H1 (cell line): ENCODE results near the gene LAMA3. TPM values are rescaled to one million over a fixed set of nuclear protein-coding genes. Genes with fewer than 3 reads are reported as not detected.

Source experiments
- CTCF ChIA-PET: fragments of 300-600 bp; sonication (Branson Sonifier 250); formaldehyde crosslinking; loops from one replicate; lab custom pipeline; 2021; ENCODE audit not compliant: partially characterized antibody; lab: Charles Lee
- POLR2A ChIA-PET: fragments of 300-600 bp; sonication (Branson Sonifier 250); formaldehyde crosslinking; loops from one replicate; lab custom pipeline; 2021; ENCODE audit warnings: inconsistent platforms; ENCODE audit not compliant: partially characterized antibody; lab: Charles Lee
- DNase-seq, 2 experiments: peaks; one replicate each; pipeline versions ENCODE4 v3.0.0 to v3.0.0-alpha.2; 2010 to 2022; ENCODE audit warnings: low spot score in 2 of 2, low read depth in 1 of 2, mixed read lengths in 1 of 2
- FAIRE-seq: peaks from 2 replicates; lab custom pipeline; 2011; peaks lifted over from hg19 to GRCh38; lab: Jason Lieb, UNC
- H2AFZ ChIP-seq: 2 replicates; pipeline ENCODE4 v1.8.1; 2012; ENCODE audit warnings: low read length, inconsistent platforms
- H2AK5ac ChIP-seq: 2 replicates; pipeline ENCODE4 v1.6.1; 2013; ENCODE audit warnings: low read depth, low read length
- H2BK120ac ChIP-seq: replicated peaks from 2 replicates; pipeline ENCODE3; 2013; ENCODE audit warnings: low read depth, low read length, inconsistent platforms
- H2BK12ac ChIP-seq: 2 replicates; pipeline ENCODE4 v1.6.1; 2013; ENCODE audit warnings: low read depth, low read length
- H2BK15ac ChIP-seq: 2 replicates; pipeline ENCODE4 v1.6.1; 2013; ENCODE audit warnings: low read length
- H2BK20ac ChIP-seq: 2 replicates; pipeline ENCODE4 v1.6.1; 2013; ENCODE audit warnings: low read length
- H2BK5ac ChIP-seq: 2 replicates; pipeline ENCODE4 v1.6.1; 2013; ENCODE audit warnings: low read depth, low read length
- H3K14ac ChIP-seq: 2 replicates; pipeline ENCODE4 v1.6.1; 2013; ENCODE audit warnings: inconsistent platforms; ENCODE audit not compliant: insufficient read length
- H3K18ac ChIP-seq: 2 replicates; pipeline ENCODE4 v1.6.1; 2013; ENCODE audit warnings: low read length; ENCODE audit errors: extremely low read depth
- H3K23ac ChIP-seq: 2 replicates; pipeline ENCODE4 v1.6.1; 2013; ENCODE audit warnings: inconsistent platforms; ENCODE audit not compliant: insufficient read length
- H3K23me2 ChIP-seq: 2 replicates; pipeline ENCODE4 v1.6.1; 2013; ENCODE audit warnings: low read depth, low read length
- H3K27ac ChIP-seq: 2 replicates; pipeline ENCODE4 v1.6.1; 2011; ENCODE audit warnings: low read depth, low read length, inconsistent platforms
- H3K27me3 ChIP-seq, 4 experiments: replicated peaks in 1 of 4; 1 replicate in 1 of 4; 2 replicates in 3 of 4; pipeline versions ENCODE4 v1.6.1 to v1.8.1; 2011 to 2013; ENCODE audit warnings: low read length in 3 of 4, mild to moderate bottlenecking in 3 of 4, inconsistent platforms in 2 of 4, mixed read lengths in 2 of 4, moderate library complexity in 1 of 4; ENCODE audit not compliant: control insufficient read depth in 3 of 4, insufficient read depth in 3 of 4; ENCODE audit errors: extremely low read depth in 1 of 4
- H3K36me3 ChIP-seq, 4 experiments: 2 replicates each; pipeline versions ENCODE4 v1.6.1 to v1.8.1; 2011 to 2013; ENCODE audit warnings: mild to moderate bottlenecking in 4 of 4, low read length in 3 of 4, moderate library complexity in 2 of 4, control low read depth in 1 of 4, inconsistent platforms in 1 of 4; ENCODE audit not compliant: insufficient read depth in 4 of 4, control insufficient read depth in 2 of 4
- H3K4ac ChIP-seq: replicated peaks from 2 replicates; pipeline ENCODE3; 2013; ENCODE audit warnings: low read length, low read depth, mixed read lengths, inconsistent platforms; ENCODE audit not compliant: insufficient read length
- H3K4me1 ChIP-seq, 4 experiments: replicated peaks in 1 of 4; 1 replicate in 1 of 4; 2 replicates in 3 of 4; pipeline versions ENCODE4 v1.6.1 to v1.8.1; 2011 to 2013; ENCODE audit warnings: low read length in 3 of 4, inconsistent platforms in 2 of 4, mixed read lengths in 1 of 4; ENCODE audit not compliant: insufficient read depth in 4 of 4, control insufficient read depth in 3 of 4
- H3K4me2 ChIP-seq, 2 experiments: 2 replicates each; pipeline versions ENCODE4 v1.6.1 to v1.8.1; 2011 to 2013; ENCODE audit warnings: low read depth in 2 of 2, low read length in 2 of 2, control low read depth in 1 of 2, inconsistent platforms in 1 of 2, mild to moderate bottlenecking in 1 of 2; ENCODE audit not compliant: insufficient read depth in 1 of 2
- H3K4me3 ChIP-seq, 4 experiments: fragments of 200-600, 300-600 bp in 1 of 4; sonication (generic), shearing (Covaris generic), sonication (Bioruptor Twin) in 1 of 4; 2 replicates each; pipeline versions ENCODE4 v1.5.1 to v1.8.1; 2011 to 2016; ENCODE audit warnings: low read length in 4 of 4, low read depth in 3 of 4, control low read depth in 2 of 4, inconsistent platforms in 2 of 4, mild to moderate bottlenecking in 2 of 4, mixed read lengths in 1 of 4, moderate library complexity in 1 of 4; ENCODE audit not compliant: insufficient read depth in 2 of 4; ENCODE audit errors: extremely low read depth in 1 of 4
- H3K56ac ChIP-seq: replicated peaks from 2 replicates; pipeline ENCODE3; 2013; ENCODE audit warnings: low read depth, mild to moderate bottlenecking, mixed read lengths, low read length, inconsistent platforms; ENCODE audit not compliant: insufficient read length
- H3K79me1 ChIP-seq: 2 replicates; pipeline ENCODE4 v1.6.1; 2013; ENCODE audit warnings: low read depth, low read length, control low read depth
- H3K79me2 ChIP-seq, 2 experiments: 2 replicates each; pipeline versions ENCODE4 v1.6.1 to v1.8.1; 2012 to 2013; ENCODE audit warnings: low read length in 2 of 2, mild to moderate bottlenecking in 2 of 2, inconsistent platforms in 1 of 2; ENCODE audit not compliant: insufficient read depth in 2 of 2, control insufficient read depth in 1 of 2
- H3K9ac ChIP-seq, 4 experiments: replicated peaks in 1 of 4; 1 replicate in 1 of 4; 2 replicates in 3 of 4; pipeline versions ENCODE4 v1.6.1 to v1.8.1; 2011 to 2013; ENCODE audit warnings: low read depth in 3 of 4, low read length in 3 of 4, control low read depth in 2 of 4, mild to moderate bottlenecking in 2 of 4, moderate library complexity in 2 of 4, inconsistent platforms in 1 of 4; ENCODE audit errors: extremely low read depth in 1 of 4
- H3K9me3 ChIP-seq, 2 experiments: 2 replicates each; pipeline versions ENCODE4 v1.6.1 to v1.8.1; 2012 to 2013; ENCODE audit warnings: mild to moderate bottlenecking in 2 of 2, moderate library complexity in 2 of 2, control low read depth in 1 of 2, inconsistent platforms in 1 of 2, low read depth in 1 of 2, low read length in 1 of 2, mixed read lengths in 1 of 2; ENCODE audit not compliant: insufficient read depth in 2 of 2
- H4K20me1 ChIP-seq, 2 experiments: replicated peaks in 1 of 2; 2 replicates each; pipeline versions ENCODE3 to v1.8.1; 2011 to 2013; ENCODE audit warnings: inconsistent platforms in 2 of 2, low read length in 2 of 2, mild to moderate bottlenecking in 1 of 2; ENCODE audit not compliant: insufficient read depth in 2 of 2, control insufficient read depth in 1 of 2
- H4K5ac ChIP-seq: 2 replicates; pipeline ENCODE4 v1.6.1; 2013; ENCODE audit warnings: low read length, low read depth, mixed read lengths, inconsistent platforms; ENCODE audit not compliant: insufficient read length
- H4K8ac ChIP-seq: 2 replicates; pipeline ENCODE4 v1.8.0; 2013; ENCODE audit warnings: mild to moderate bottlenecking, moderate library complexity, low read length, inconsistent platforms; ENCODE audit not compliant: insufficient read depth; ENCODE audit errors: extremely low read depth
- H4K91ac ChIP-seq: replicated peaks from 2 replicates; pipeline ENCODE3; 2013; ENCODE audit warnings: low read length, mixed read lengths, inconsistent platforms; ENCODE audit not compliant: insufficient read length
- CTBP2 ChIP-seq: IDR thresholded peaks from 2 replicates; pipeline ENCODE4 v1.7.0; 2011; ENCODE audit warnings: borderline replicate concordance, mild to moderate bottlenecking, moderate library complexity, mixed read lengths, low read length; ENCODE audit not compliant: insufficient read depth, insufficient read length
- EGR1 ChIP-seq: IDR thresholded peaks from 2 replicates; pipeline ENCODE4 v1.6.1; 2011; ENCODE audit warnings: low read depth, low read length, borderline replicate concordance
- EZH2 ChIP-seq: fragments of 200-600 bp; sonication (generic); IDR thresholded peaks from 2 replicates; pipeline ENCODE4 v1.7.1; 2012; ENCODE audit warnings: low read depth, mild to moderate bottlenecking, moderate library complexity, low read length, inconsistent platforms; ENCODE audit not compliant: severe bottlenecking
- GTF2F1 ChIP-seq: IDR thresholded peaks from 2 replicates; pipeline ENCODE4 v1.6.1; 2012; ENCODE audit warnings: low read depth, low read length, improper control_type of control experiment, borderline replicate concordance
- KDM1A ChIP-seq: fragments of 200-600, 300-600 bp; sonication (generic); IDR thresholded peaks from 2 replicates; pipeline ENCODE4 v1.7.1; 2016; ENCODE audit warnings: mild to moderate bottlenecking, low read length, borderline replicate concordance
- PHF8 ChIP-seq: fragments of 200-600 bp; sonication (generic); conservative IDR thresholded peaks from 2 replicates; pipeline ENCODE4 v1.7.1; 2012; ENCODE audit warnings: low read depth, mild to moderate bottlenecking, inconsistent platforms, low read length, moderate library complexity
- POLR2A ChIP-seq, 2 experiments: IDR thresholded peaks; 1 replicate in 1 of 2; 2 replicates in 1 of 2; pipeline ENCODE4 v1.6.1; 2011; ENCODE audit warnings: low read depth in 2 of 2, low read length in 2 of 2, mild to moderate bottlenecking in 2 of 2; ENCODE audit errors: control extremely low read depth in 1 of 2
- RBBP5 ChIP-seq: IDR thresholded peaks from 2 replicates; pipeline ENCODE4 v1.7.1; 2012; ENCODE audit warnings: low read depth, mild to moderate bottlenecking, inconsistent platforms, low read length, moderate library complexity, borderline replicate concordance
- RXRA ChIP-seq: IDR thresholded peaks from 2 replicates; pipeline ENCODE4 v1.6.1; 2011; ENCODE audit warnings: low read depth, mild to moderate bottlenecking, low read length, moderate library complexity; ENCODE audit not compliant: insufficient read depth
- SP1 ChIP-seq: IDR thresholded peaks from 2 replicates; pipeline ENCODE4 v1.6.1; 2011; ENCODE audit warnings: low read depth, low read length
- TBP ChIP-seq: IDR thresholded peaks from 2 replicates; pipeline ENCODE4 v1.6.1; 2011; ENCODE audit warnings: low read depth, low read length, improper control_type of control experiment
- WGBS, 2 experiments: shearing (Covaris generic) in 1 of 2; methylation state at CpG; one replicate each; pipeline versions ENCODE4 v1.1.6 to v1.1.7; 2013 to 2015; ENCODE audit warnings: low lambda C conversion rate in 2 of 2, mixed read lengths in 2 of 2, inconsistent platforms in 1 of 2, low coverage in 1 of 2, missing lambda C conversion rate in 1 of 2; ENCODE audit not compliant: insufficient replicate concordance in 2 of 2, insufficient coverage in 1 of 2, insufficient read length in 1 of 2; ENCODE audit errors: extremely low coverage in 1 of 2, missing lambda C conversion rate in 1 of 2; 5-methylcytosine and 5-hydroxymethylcytosine counted together
- polyA plus RNA-seq, 7 experiments: library from polyadenylated mRNA; depleted of rRNA in 3 of 7; stranded (reverse) in 5 of 7; unstranded in 2 of 7; fragments of >200 nt in 5 of 7; fragments of 200-250 nt in 2 of 7; gene quantifications; 1 replicate in 5 of 7; 2 replicates in 1 of 7; 4 replicates in 1 of 7; pipeline versions ENCODE4 v1.2.1 to v1.2.3, GENCODE V29; 2011 to 2013; ENCODE audit warnings: missing spikeins in 2 of 7, mixed read lengths in 2 of 7
- total RNA-seq: library from RNA; stranded (reverse); fragmentation: NEBNext Ultra II Directional; extraction: Animal tissue kit (Norgen Biotek cat#: 25700); gene quantifications from 2 replicates; pipeline ENCODE4 v1.2.1, GENCODE V29; 2021
- TF ChIP-seq, protein P1 (sequence below), 3 experiments: IDR thresholded peaks; 1 replicate in 2 of 3; 2 replicates in 1 of 3; pipeline versions ENCODE4 v1.5.1 to v1.6.1; 2011; ENCODE audit warnings: low read length in 3 of 3, mild to moderate bottlenecking in 3 of 3, inconsistent platforms in 2 of 3, low read depth in 1 of 3, moderate library complexity in 1 of 3; ENCODE audit not compliant: insufficient read depth in 1 of 3; ENCODE audit errors: control extremely low read depth in 1 of 3

The LAMA3 gene
- total and polyA plus RNA-seq, 2 of the 8 experiments (the other 6 are each of a cell fraction or from before 2014, with no cell fraction given): 0.76 to 5.0 TPM

DNA sequence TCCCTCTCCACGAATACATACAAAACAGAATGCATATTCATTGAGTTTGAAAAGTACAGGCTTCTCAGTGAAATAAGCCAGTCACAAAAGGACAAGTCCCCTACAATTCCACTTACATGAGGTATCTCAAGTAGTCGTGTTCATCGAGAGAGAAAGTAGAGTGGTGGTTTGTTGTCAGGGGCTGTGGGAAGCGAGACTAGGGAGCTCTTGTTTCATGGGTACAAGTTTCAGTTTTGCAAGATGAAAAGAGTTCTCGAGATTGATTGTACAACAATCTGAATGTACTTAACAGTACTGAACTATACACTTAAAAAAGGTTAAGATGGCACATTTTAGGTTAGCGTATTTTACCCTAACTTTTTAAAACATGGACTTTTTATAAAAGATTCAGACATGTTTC is 253.9 kb downstream of the LAMA3 start:
- no peak overlapping the region for H4K91ac ChIP-seq
- H3K23me2 ChIP-seq: no peaks in the 10 kb centered on the region
- 0 out of 2 replicates have a peak overlapping the region, but pooled peaks have one; percentile 10 for H2BK15ac ChIP-seq
- H2BK12ac ChIP-seq: no peak overlapping the region
- DNase-seq: no peak
- no peaks in the 10 kb centered on the region for H3K36me3 ChIP-seq
- no peak overlapping the region for H3K14ac ChIP-seq
- H4K20me1 ChIP-seq: no peaks in the 10 kb centered on the region
- CTCF ChIA-PET: interaction anchor here (0.6 to 1.3 kb wide), 3 partner anchors 10 to 175 kb away, joined by 3 to 4 read pairs (median 3); no protein-coding TSS in a partner anchor
- POLR2A ChIA-PET: no interaction called here
- H2AFZ ChIP-seq: no peak overlapping the region
- H3K79me1 ChIP-seq: no peaks in the 10 kb centered on the region
- H3K4me2 ChIP-seq: no peak overlapping the region
- no peak overlapping the region for H3K9ac ChIP-seq
- H3K4me3 ChIP-seq: no peak overlapping the region
- no peaks in the 10 kb centered on the region for H3K79me2 ChIP-seq
- H4K5ac ChIP-seq: no peak overlapping the region
- H3K4me1 ChIP-seq: no peaks in the 10 kb centered on the region
- H2BK5ac ChIP-seq: no peak overlapping the region
- H3K9me3 ChIP-seq: no peaks in the 10 kb centered on the region
- no peak overlapping the region for H2AK5ac ChIP-seq
- H3K56ac ChIP-seq: no peak overlapping the region
- H3K4ac ChIP-seq: no peak overlapping the region
- no peak overlapping the region for H3K23ac ChIP-seq
- no peak overlapping the region for H4K8ac ChIP-seq
- H2BK20ac ChIP-seq: no peak overlapping the region
- no peak overlapping the region for H3K18ac ChIP-seq
- H2BK120ac ChIP-seq: no peak overlapping the region
- H3K27me3 ChIP-seq: no peaks in the 10 kb centered on the region
- 84% methylated on average over 6 of the region's 6 CpGs; no CpG with 5 or more reads in 1 of the 2 experiments for WGBS, 2 experiments
- no peak overlapping the region for H3K27ac ChIP-seq
- no peak for FAIRE-seq
- TF ChIP-seq RBBP5 (no peak), TBP (no peak), GTF2F1 (no peak), EZH2 (no peak), RXRA (no peak), KDM1A (no peak), POLR2A (IDR thresholded peaks at IDR 0.05; ENCODE audit: control extremely low read depth in 1 of 2, low read depth in 2 of 2, low read length in 2 of 2) (no peak), SP1 (no peak), EGR1 (no peak), PHF8 (no peak), CTBP2 (no peak)
- TF ChIP-seq, protein P1, sequence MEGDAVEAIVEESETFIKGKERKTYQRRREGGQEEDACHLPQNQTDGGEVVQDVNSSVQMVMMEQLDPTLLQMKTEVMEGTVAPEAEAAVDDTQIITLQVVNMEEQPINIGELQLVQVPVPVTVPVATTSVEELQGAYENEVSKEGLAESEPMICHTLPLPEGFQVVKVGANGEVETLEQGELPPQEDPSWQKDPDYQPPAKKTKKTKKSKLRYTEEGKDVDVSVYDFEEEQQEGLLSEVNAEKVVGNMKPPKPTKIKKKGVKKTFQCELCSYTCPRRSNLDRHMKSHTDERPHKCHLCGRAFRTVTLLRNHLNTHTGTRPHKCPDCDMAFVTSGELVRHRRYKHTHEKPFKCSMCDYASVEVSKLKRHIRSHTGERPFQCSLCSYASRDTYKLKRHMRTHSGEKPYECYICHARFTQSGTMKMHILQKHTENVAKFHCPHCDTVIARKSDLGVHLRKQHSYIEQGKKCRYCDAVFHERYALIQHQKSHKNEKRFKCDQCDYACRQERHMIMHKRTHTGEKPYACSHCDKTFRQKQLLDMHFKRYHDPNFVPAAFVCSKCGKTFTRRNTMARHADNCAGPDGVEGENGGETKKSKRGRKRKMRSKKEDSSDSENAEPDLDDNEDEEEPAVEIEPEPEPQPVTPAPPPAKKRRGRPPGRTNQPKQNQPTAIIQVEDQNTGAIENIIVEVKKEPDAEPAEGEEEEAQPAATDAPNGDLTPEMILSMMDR (IDR thresholded peaks at IDR 0.05; ENCODE audit: control extremely low read depth in 1 of 3, insufficient read depth in 1 of 3, low read depth in 1 of 3, low read length in 3 of 3): no peak
